ENCODE data around the gene FKBP7.

DNA sequence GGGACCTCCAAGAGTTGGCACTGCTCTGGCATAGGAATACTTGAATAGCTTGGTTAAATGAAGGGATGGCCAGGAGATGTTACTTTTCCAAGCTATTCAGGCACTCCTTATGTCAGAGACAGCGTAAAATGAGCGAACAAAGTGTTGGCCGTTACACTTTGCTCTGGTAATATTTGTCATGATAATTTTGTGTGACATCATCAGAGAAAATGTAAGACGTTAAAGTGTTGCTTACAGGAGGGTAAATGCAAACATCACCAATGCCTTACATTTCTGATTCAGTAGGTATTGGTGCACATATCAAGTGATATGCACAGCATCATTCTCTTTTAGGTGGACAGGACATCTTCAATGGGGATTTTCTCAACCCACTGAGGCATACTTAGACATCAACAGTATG lies 47.9 kb upstream of the FKBP7 start:
- TF ChIP-seq CTCF (IDR thresholded peaks at IDR 0.05; ENCODE audit: insufficient read depth, low read length, poor library complexity, severe bottlenecking) (no peak), EZH2phosphoT487 (conservative IDR thresholded peaks at IDR 0.05; ENCODE audit: low read length) (no peak)

Data from SU-DHL-6 (cell line).